Osteocyte (in vitro differentiated cells): Measurements from ENCODE around the gene PPRC1. TPM values are rescaled to one million over a fixed set of nuclear protein-coding genes. Genes with fewer than 3 reads are reported as not detected.

ENCODE experiments used
- DNase-seq: peaks from one replicate; pipeline ENCODE4 v3.0.0; 2021; ENCODE audit warnings: mixed read lengths; ENCODE audit not compliant: unreplicated experiment; ENCODE audit errors: extremely low spot score
- H3K27ac Mint-ChIP-seq: one replicate; pipeline ENCODE4 v1.8.0; 2021; ENCODE audit warnings: mild to moderate bottlenecking, mixed read lengths; ENCODE audit not compliant: unreplicated experiment
- H3K27me3 Mint-ChIP-seq: one replicate; pipeline ENCODE4 v1.8.0; 2021; ENCODE audit warnings: mixed read lengths; ENCODE audit not compliant: unreplicated experiment
- H3K36me3 Mint-ChIP-seq: one replicate; pipeline ENCODE4 v1.8.0; 2021; ENCODE audit warnings: mixed read lengths; ENCODE audit not compliant: unreplicated experiment
- H3K4me1 Mint-ChIP-seq: one replicate; pipeline ENCODE4 v1.8.0; 2021; ENCODE audit warnings: mixed read lengths; ENCODE audit not compliant: unreplicated experiment
- H3K4me3 Mint-ChIP-seq: one replicate; pipeline ENCODE4 v1.8.0; 2021; ENCODE audit warnings: mild to moderate bottlenecking, moderate library complexity, mixed read lengths; ENCODE audit not compliant: unreplicated experiment
- H3K9me3 Mint-ChIP-seq: one replicate; pipeline ENCODE4 v1.8.0; 2021; ENCODE audit warnings: mixed read lengths; ENCODE audit not compliant: unreplicated experiment
- total RNA-seq: library from RNA; stranded (reverse); gene quantifications from 2 replicates; pipeline ENCODE4 v1.2.1, GENCODE V29; 2021
- TF ChIP-seq, protein P1 (sequence below): fragments of 200-600 bp; sonication (generic); IDR thresholded peaks from 2 replicates; pipeline ENCODE4 v1.5.0; 2021; ENCODE audit warnings: antibody characterized with exemption, mild to moderate bottlenecking, moderate library complexity

Gene PPRC1
- total RNA-seq, 1 donor from 2014 or later = 40.7 TPM

- Mint-ChIP-seq H3K4me1 (peaks cover 21% of the 10 kb centered on the region), H3K4me3 (peak overlapping the region; percentile 10), H3K27ac (no peak overlapping the region), H3K36me3 (peaks cover 23% of the 10 kb centered on the region), H3K9me3 (no peaks in the 10 kb centered on the region), H3K27me3 (no peaks in the 10 kb centered on the region)
- TF ChIP-seq, protein P1, sequence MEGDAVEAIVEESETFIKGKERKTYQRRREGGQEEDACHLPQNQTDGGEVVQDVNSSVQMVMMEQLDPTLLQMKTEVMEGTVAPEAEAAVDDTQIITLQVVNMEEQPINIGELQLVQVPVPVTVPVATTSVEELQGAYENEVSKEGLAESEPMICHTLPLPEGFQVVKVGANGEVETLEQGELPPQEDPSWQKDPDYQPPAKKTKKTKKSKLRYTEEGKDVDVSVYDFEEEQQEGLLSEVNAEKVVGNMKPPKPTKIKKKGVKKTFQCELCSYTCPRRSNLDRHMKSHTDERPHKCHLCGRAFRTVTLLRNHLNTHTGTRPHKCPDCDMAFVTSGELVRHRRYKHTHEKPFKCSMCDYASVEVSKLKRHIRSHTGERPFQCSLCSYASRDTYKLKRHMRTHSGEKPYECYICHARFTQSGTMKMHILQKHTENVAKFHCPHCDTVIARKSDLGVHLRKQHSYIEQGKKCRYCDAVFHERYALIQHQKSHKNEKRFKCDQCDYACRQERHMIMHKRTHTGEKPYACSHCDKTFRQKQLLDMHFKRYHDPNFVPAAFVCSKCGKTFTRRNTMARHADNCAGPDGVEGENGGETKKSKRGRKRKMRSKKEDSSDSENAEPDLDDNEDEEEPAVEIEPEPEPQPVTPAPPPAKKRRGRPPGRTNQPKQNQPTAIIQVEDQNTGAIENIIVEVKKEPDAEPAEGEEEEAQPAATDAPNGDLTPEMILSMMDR = no peak
- no peak for DNase-seq
Measured at GRCh38 chr10:102154466-102155116, 21.8 kb downstream of the PPRC1 start.

DNA sequence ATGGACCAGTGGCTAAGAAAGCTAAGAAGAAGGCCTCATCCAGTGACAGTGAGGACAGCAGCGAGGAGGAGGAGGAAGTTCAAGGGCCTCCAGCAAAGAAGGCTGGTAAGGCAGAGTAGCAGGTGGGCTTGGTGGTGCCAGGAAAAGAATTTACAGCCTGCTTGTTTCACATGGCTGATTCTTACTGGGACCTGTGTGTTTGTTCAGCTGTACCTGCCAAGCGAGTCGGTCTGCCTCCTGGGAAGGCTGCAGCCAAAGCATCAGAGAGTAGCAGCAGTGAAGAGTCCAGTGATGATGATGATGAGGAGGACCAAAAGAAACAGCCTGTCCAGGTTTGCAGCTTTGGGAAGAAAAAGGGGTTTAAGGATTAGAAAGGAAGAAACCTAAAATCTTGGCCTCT, 24.4 kb downstream of the PPRC1 start:
- H3K27ac Mint-ChIP-seq = no peak overlapping the region

DNA sequence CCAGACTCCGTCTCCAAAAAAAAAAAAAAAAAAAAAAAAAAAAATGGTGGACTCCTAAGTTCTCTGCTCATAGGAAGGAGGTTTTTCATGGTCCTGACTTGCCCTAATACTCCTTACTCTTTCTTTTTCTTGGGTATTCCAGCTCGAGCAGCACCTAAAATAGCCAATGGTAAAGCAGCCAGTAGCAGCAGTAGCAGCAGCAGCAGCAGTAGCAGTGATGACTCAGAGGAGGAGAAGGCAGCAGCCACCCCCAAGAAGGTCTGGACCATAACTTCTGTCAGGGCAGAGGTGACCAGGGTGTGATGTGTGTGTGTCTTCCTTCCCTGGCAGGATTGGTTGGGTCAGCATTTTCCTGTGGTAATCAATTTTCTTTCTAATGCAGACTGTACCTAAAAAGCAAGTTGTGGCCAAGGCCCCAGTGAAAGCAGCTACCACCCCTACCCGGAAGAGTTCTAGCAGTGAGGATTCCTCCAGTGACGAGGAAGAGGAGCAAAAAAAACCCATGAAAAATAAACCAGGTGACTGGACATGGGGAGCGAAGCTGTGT, 26.3 kb downstream of the PPRC1 start:
- no peaks in the 10 kb centered on the region for H3K4me1 Mint-ChIP-seq
- H3K9me3 Mint-ChIP-seq = no peaks in the 10 kb centered on the region
- TF ChIP-seq, protein P1 = no peak
- peaks cover 48% of the 10 kb centered on the region for H3K36me3 Mint-ChIP-seq
- DNase-seq = no peak
- H3K27me3 Mint-ChIP-seq = no peaks in the 10 kb centered on the region
- H3K4me3 Mint-ChIP-seq = no peak overlapping the region
- H3K27ac Mint-ChIP-seq = no peak overlapping the region

More for the DNA sequence above, 24.4 kb downstream of the PPRC1 start:
- Mint-ChIP-seq H3K4me1 (peaks cover 12% of the 10 kb centered on the region), H3K4me3 (no peak overlapping the region), H3K9me3 (no peaks in the 10 kb centered on the region), H3K27me3 (no peaks in the 10 kb centered on the region), H3K36me3 (peaks cover 42% of the 10 kb centered on the region)
- TF ChIP-seq, protein P1 = no peak
- DNase-seq = no peak

DNA sequence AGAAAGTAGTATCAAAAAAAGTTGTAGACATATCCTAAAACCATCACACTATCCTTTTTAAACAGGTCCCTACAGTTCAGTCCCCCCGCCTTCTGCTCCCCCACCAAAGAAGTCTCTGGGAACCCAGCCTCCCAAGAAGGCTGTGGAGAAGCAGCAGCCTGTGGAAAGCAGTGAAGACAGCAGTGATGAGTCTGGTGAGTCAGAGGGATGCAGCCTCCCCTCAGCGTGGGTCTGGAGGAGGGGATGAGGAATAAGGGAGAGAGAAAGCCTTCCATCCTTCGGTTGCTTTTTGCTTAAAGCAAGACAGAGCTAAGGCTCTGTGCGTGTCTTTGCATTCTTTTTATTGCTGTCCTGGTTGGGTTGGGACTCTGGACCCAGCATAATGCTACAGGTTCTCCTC, 27.0 kb downstream of the PPRC1 start:
- no peaks in the 10 kb centered on the region for H3K9me3 Mint-ChIP-seq
- H3K4me1 Mint-ChIP-seq = no peaks in the 10 kb centered on the region
- DNase-seq = no peak
- no peak overlapping the region for H3K4me3 Mint-ChIP-seq
- H3K27me3 Mint-ChIP-seq = no peaks in the 10 kb centered on the region
- H3K27ac Mint-ChIP-seq = no peak overlapping the region
- peaks cover 48% of the 10 kb centered on the region for H3K36me3 Mint-ChIP-seq
- TF ChIP-seq, protein P1 = no peak

- no peaks in the 10 kb centered on the region for H3K27me3 Mint-ChIP-seq
- H3K4me1 Mint-ChIP-seq = no peaks in the 10 kb centered on the region
- peaks cover 35% of the 10 kb centered on the region for H3K36me3 Mint-ChIP-seq
- no peaks in the 10 kb centered on the region for H3K9me3 Mint-ChIP-seq
- DNase-seq = no peak
- no peak overlapping the region for H3K27ac Mint-ChIP-seq
- TF ChIP-seq, protein P1 = no peak
- no peak overlapping the region for H3K4me3 Mint-ChIP-seq
Measured at GRCh38 chr10:102163342-102163989, 30.6 kb downstream of the PPRC1 start.
